Measurements from ENCODE around the gene DOK6. TPM values are rescaled to one million over a fixed set of nuclear protein-coding genes. Genes with fewer than 3 reads are reported as not detected.

The DOK6 gene
- total and polyA plus RNA-seq, 2 of the 13 experiments (the other 11 are each of a cell fraction or from before 2014, with no cell fraction given), result 17.0 to 17.2 TPM

DNA sequence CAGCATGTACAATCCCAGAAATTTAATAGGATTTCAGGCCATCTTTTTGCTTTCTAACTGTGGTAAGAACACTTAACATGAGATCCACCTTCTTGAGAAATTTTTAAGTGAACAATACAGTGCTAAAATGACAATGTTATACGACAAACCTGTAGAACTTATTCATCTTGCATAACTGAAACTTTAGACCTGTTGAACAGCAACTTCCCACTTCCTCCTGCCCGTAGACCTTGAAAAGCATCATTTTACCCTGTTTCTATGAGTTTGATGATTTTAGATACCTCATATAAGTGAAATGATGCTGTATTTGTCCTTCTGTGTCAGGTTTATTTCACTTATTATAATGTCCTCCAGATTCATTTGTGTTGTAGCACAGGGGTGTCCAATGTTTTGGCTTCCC, 418.8 kb downstream of the DOK6 start (continued):
- TF ChIP-seq TAF15 (IDR thresholded peaks at IDR 0.05; ENCODE audit: low read depth, low read length, poor library complexity, severe bottlenecking), result no peak
- TF ChIP-seq SYNCRIP (IDR thresholded peaks at IDR 0.05; ENCODE audit: insufficient read depth, low read depth, low read length), result no peak

- no peak for ATAC-seq
- no peak overlapping the region for H3K4me3 ChIP-seq (replicated peaks in 1 of 3; ENCODE audit: insufficient read depth in 1 of 3, low read depth in 2 of 3, low read length in 3 of 3)
- H3K27me3 ChIP-seq (ENCODE audit: control insufficient read depth in 1 of 2, insufficient read depth in 2 of 2, low read length in 2 of 2), result no peaks in the 10 kb centered on the region
- ChIA-PET CTCF (ENCODE audit: low intra/inter-chr PET ratio, low total read pairs) (no interaction called here), POLR2A (no interaction called here)
- intact Hi-C loops (cut with micrococcal nuclease; ENCODE audit: unreplicated experiment), result loop anchor here (10.0 kb wide), 1 partner anchor 66 kb away; no protein-coding TSS in a partner anchor
- no peaks in the 10 kb centered on the region for H3K36me3 ChIP-seq (replicated peaks in 1 of 2; ENCODE audit: control insufficient read depth in 1 of 2, insufficient read depth in 2 of 2, low read length in 2 of 2)
- H4K20me1 ChIP-seq (ENCODE audit: insufficient read depth, low read length), result no peaks in the 10 kb centered on the region
- no peak overlapping the region for H2AFZ ChIP-seq (ENCODE audit: low read length)
- no TSS peak for BruUV-seq (replicated peaks)
- H3K4me2 ChIP-seq (ENCODE audit: low read depth, low read length), result no peak overlapping the region
- TF ChIP-seq TFE3 (CRISPR knock-in tag; IDR thresholded peaks at IDR 0.05) (no peak), ZNF710 (CRISPR knock-in tag; IDR thresholded peaks at IDR 0.05; ENCODE audit: borderline replicate concordance) (no peak), SIN3B (IDR thresholded peaks at IDR 0.05; ENCODE audit: low read length) (no peak), ARHGAP35 (CRISPR knock-in tag; IDR thresholded peaks at IDR 0.05; ENCODE audit: borderline replicate concordance) (no peak), PRMT3 (CRISPR knock-in tag; IDR thresholded peaks at IDR 0.05; ENCODE audit: borderline replicate concordance, low read depth) (no peak), ZNF768 (CRISPR knock-in tag; IDR thresholded peaks at IDR 0.05) (no peak), HINFP (CRISPR knock-in tag; IDR thresholded peaks at IDR 0.05; ENCODE audit: low read depth) (no peak), MED13 (CRISPR knock-in tag; IDR thresholded peaks at IDR 0.05) (no peak), ZNF33A (CRISPR knock-in tag; IDR thresholded peaks at IDR 0.05; ENCODE audit: borderline replicate concordance) (no peak), TMF1 (CRISPR knock-in tag; IDR thresholded peaks at IDR 0.05; ENCODE audit: low read depth) (no peak)
- TF ChIP-seq, protein P1, sequence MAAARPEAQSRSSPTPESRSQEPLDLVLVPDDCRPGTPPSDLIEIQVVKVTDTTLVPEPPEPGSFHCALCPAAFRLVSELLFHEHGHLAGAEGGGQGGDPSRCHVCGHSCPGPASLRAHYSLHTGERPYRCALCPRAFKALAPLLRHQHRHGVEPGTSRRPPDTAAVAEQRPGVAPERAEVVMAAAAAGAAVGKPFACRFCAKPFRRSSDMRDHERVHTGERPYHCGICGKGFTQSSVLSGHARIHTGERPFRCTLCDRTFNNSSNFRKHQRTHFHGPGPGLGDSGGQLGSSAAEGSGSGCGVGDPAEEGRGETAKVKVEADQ (CRISPR knock-in tag; IDR thresholded peaks at IDR 0.05; ENCODE audit: borderline replicate concordance), result no peak
- peaks cover 12% of the 10 kb centered on the region; the same call in 1 of the 2 replicates for H3K4me1 ChIP-seq (ENCODE audit: insufficient read depth, low read length)
- no peak for FAIRE-seq
- DNase-seq (ENCODE audit: low spot score), result no peak
- in situ Hi-C loops (cut with HindIII; ENCODE audit: extremely low pct_ligation_motif_present, low pct_unique_long_range_greater_than_20kb), result no loop called here
- no peak overlapping the region for H3K9ac ChIP-seq (ENCODE audit: insufficient read depth, low read depth, low read length)
- WGBS (ENCODE audit: low lambda C conversion rate), result 95% methylated on average over 4 of the region's 4 CpGs
- no peaks in the 10 kb centered on the region for H3K79me2 ChIP-seq (ENCODE audit: insufficient read depth, low read length)
- no peak overlapping the region for H3K27ac ChIP-seq (ENCODE audit: extremely low read length, insufficient read depth, low read length)
- H3K9me3 ChIP-seq (ENCODE audit: low read length), result no peaks in the 10 kb centered on the region
Measured at GRCh38 chr18:69820538-69820937, 419.9 kb downstream of the DOK6 start.
